HepG2 (cell line): ENCODE measurements around the gene RTN4RL2. TPM values are rescaled to one million over a fixed set of nuclear protein-coding genes. Genes with fewer than 3 reads are reported as not detected.

Source experiments
- ARNTL ChIP-seq: sonication (generic); formaldehyde crosslinking; IDR thresholded peaks from 2 replicates; pipeline ENCODE4 v1.4.0; 2020; ENCODE audit warnings: mild to moderate bottlenecking, missing genetic modification reagents
- CBX5 ChIP-seq: sonication (generic); formaldehyde crosslinking; IDR thresholded peaks from 2 replicates; pipeline ENCODE4 v1.4.0; 2020; ENCODE audit warnings: missing genetic modification reagents, borderline replicate concordance
- MNT ChIP-seq: fragments of 450-650 bp; IDR thresholded peaks from 2 replicates; pipeline ENCODE4 v1.6.1; 2016
- RBFOX2 ChIP-seq: fragments of 200-400 bp; formaldehyde crosslinking; IDR thresholded peaks from 2 replicates; pipeline ENCODE4 v1.6.1; 2017; ENCODE audit warnings: low read depth, mild to moderate bottlenecking, low read length
- SAP130 ChIP-seq: IDR thresholded peaks from 2 replicates; pipeline ENCODE4 v1.6.1; 2016; ENCODE audit warnings: low read depth
- SUZ12 ChIP-seq: fragments of 150-350 bp; IDR thresholded peaks from 2 replicates; pipeline ENCODE4 v1.6.1; 2014; ENCODE audit warnings: low read depth, low read length
- YEATS4 ChIP-seq: sonication (generic); formaldehyde crosslinking; IDR thresholded peaks from 2 replicates; pipeline ENCODE4 v1.4.0; 2020; ENCODE audit warnings: missing genetic modification reagents, borderline replicate concordance
- ZFAT ChIP-seq: sonication (generic); formaldehyde crosslinking; conservative IDR thresholded peaks from 2 replicates; pipeline ENCODE4 v1.8.1; 2023; ENCODE audit warnings: missing genetic modification reagents, inconsistent platforms
- ZNF33A ChIP-seq: sonication (generic); formaldehyde crosslinking; IDR thresholded peaks from 2 replicates; pipeline ENCODE4 v1.5.1; 2020; ENCODE audit warnings: missing genetic modification reagents, mild to moderate bottlenecking, moderate library complexity, borderline replicate concordance
- ZNF441 ChIP-seq: sonication (generic); formaldehyde crosslinking; IDR thresholded peaks from 2 replicates; pipeline ENCODE4 v1.7.0; 2021; ENCODE audit warnings: missing genetic modification reagents, borderline replicate concordance
- ZNF777 ChIP-seq: sonication (generic); formaldehyde crosslinking; IDR thresholded peaks from 2 replicates; pipeline ENCODE4 v1.4.0; 2020; ENCODE audit warnings: missing genetic modification reagents
- polyA plus RNA-seq, 8 experiments: library from polyadenylated mRNA; depleted of rRNA in 3 of 8; stranded (reverse) in 7 of 8; unstranded in 1 of 8; fragments of >200 nt; fragmentation: Illumina TruSeq in 4 of 8; extraction: Trizol in 4 of 8; gene quantifications; 2 replicates each; pipeline versions ENCODE4 v1.2.1 to v1.2.3, GENCODE V29; 2011 to 2016; ENCODE audit warnings: low read depth in 4 of 8, missing spikeins in 1 of 8, mixed read lengths in 1 of 8; ENCODE audit not compliant: insufficient read depth in 1 of 8
- total RNA-seq, 5 experiments: library from RNA; depleted of rRNA; stranded (reverse); fragments of >200 nt; fragmentation: Illumina TruSeq; extraction: Trizol; gene quantifications; 2 replicates each; pipeline ENCODE4 v1.2.3, GENCODE V29; 2016; ENCODE audit warnings: low read depth in 1 of 5
- TF ChIP-seq, protein P1 (sequence below): sonication (generic); formaldehyde crosslinking; IDR thresholded peaks from 2 replicates; pipeline ENCODE4 v1.4.0; 2020; ENCODE audit warnings: missing genetic modification reagents, borderline replicate concordance
- TF ChIP-seq, protein P2 (sequence below): sonication (generic); formaldehyde crosslinking; IDR thresholded peaks from 2 replicates; pipeline ENCODE4 v1.5.1; 2020; ENCODE audit warnings: mild to moderate bottlenecking, missing genetic modification reagents, moderate library complexity
- TF ChIP-seq, protein P3 (sequence below): sonication (generic); formaldehyde crosslinking; IDR thresholded peaks from 2 replicates; pipeline ENCODE4 v1.5.0; 2020; ENCODE audit warnings: missing genetic modification reagents, mild to moderate bottlenecking, borderline replicate concordance
- TF ChIP-seq, protein P4 (sequence below): sonication (generic); formaldehyde crosslinking; IDR thresholded peaks from 2 replicates; pipeline ENCODE4 v1.4.0; 2020; ENCODE audit warnings: missing genetic modification reagents

Gene RTN4RL2
- total and polyA plus RNA-seq, 2 of the 13 experiments (the other 11 are each of a cell fraction or from before 2014, with no cell fraction given) = 1.3 to 4.3 TPM

DNA sequence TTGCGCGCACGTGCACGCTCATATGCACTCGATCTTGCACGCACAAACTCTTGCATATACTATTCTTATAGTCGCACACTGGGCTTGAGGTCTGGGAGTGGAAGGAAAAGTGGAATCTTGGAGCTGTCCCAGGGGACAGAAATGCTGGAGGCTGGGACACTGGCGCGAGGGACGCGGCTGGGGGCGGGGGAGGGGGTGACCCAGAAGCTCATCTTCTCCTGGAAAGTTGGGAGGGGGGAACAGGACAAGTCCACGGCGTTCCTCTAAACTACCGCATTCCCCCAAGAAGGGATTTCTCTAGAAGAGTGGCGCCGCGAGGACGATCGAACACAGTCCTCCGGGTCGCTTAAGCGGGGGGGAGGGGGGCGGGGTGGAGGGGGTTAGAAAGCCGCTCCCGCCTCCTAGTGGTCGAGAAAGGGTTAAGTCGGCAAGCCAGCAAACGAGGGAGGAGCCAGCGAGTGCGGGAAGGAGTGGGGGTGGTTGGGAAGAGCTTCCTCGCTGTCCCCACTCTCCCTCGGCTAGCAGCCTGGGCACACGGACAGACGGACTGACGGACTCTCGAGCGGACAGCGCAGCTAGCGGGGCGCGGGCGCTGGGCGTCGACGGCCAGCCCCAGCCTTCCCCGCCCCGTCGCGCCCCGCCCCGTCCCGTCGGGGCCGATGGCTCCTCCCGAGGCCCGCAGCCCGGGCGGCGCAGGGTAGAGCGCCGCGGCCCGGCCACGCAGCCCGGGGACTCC, at the start of gene RTN4RL2 (continued):
- TF ChIP-seq, protein P1, sequence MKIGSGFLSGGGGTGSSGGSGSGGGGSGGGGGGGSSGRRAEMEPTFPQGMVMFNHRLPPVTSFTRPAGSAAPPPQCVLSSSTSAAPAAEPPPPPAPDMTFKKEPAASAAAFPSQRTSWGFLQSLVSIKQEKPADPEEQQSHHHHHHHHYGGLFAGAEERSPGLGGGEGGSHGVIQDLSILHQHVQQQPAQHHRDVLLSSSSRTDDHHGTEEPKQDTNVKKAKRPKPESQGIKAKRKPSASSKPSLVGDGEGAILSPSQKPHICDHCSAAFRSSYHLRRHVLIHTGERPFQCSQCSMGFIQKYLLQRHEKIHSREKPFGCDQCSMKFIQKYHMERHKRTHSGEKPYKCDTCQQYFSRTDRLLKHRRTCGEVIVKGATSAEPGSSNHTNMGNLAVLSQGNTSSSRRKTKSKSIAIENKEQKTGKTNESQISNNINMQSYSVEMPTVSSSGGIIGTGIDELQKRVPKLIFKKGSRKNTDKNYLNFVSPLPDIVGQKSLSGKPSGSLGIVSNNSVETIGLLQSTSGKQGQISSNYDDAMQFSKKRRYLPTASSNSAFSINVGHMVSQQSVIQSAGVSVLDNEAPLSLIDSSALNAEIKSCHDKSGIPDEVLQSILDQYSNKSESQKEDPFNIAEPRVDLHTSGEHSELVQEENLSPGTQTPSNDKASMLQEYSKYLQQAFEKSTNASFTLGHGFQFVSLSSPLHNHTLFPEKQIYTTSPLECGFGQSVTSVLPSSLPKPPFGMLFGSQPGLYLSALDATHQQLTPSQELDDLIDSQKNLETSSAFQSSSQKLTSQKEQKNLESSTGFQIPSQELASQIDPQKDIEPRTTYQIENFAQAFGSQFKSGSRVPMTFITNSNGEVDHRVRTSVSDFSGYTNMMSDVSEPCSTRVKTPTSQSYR (CRISPR knock-in tag) = peak; percentile 52; the same call in 1 of the 2 replicates
- TF ChIP-seq ZNF441 (peak; percentile 4; the same call in 1 of the 2 replicates), ZFAT (CRISPR knock-in tag) (no peak), SAP130 (CRISPR knock-in tag) (peak; percentile 15; the same call in 1 of the 2 replicates), CBX5 (no peak), YEATS4 (CRISPR knock-in tag) (no peak), RBFOX2 (0 out of 2 replicates have a peak, but pooled peaks have one; percentile 28), ARNTL (CRISPR knock-in tag) (0 out of 2 replicates have a peak, but pooled peaks have one; percentile 7), MNT (0 out of 2 replicates have a peak, but pooled peaks have one; percentile 18), SUZ12 (no peak), ZNF777 (CRISPR knock-in tag) (peak; percentile 99), ZNF33A (CRISPR knock-in tag) (no peak)
- TF ChIP-seq, protein P2, sequence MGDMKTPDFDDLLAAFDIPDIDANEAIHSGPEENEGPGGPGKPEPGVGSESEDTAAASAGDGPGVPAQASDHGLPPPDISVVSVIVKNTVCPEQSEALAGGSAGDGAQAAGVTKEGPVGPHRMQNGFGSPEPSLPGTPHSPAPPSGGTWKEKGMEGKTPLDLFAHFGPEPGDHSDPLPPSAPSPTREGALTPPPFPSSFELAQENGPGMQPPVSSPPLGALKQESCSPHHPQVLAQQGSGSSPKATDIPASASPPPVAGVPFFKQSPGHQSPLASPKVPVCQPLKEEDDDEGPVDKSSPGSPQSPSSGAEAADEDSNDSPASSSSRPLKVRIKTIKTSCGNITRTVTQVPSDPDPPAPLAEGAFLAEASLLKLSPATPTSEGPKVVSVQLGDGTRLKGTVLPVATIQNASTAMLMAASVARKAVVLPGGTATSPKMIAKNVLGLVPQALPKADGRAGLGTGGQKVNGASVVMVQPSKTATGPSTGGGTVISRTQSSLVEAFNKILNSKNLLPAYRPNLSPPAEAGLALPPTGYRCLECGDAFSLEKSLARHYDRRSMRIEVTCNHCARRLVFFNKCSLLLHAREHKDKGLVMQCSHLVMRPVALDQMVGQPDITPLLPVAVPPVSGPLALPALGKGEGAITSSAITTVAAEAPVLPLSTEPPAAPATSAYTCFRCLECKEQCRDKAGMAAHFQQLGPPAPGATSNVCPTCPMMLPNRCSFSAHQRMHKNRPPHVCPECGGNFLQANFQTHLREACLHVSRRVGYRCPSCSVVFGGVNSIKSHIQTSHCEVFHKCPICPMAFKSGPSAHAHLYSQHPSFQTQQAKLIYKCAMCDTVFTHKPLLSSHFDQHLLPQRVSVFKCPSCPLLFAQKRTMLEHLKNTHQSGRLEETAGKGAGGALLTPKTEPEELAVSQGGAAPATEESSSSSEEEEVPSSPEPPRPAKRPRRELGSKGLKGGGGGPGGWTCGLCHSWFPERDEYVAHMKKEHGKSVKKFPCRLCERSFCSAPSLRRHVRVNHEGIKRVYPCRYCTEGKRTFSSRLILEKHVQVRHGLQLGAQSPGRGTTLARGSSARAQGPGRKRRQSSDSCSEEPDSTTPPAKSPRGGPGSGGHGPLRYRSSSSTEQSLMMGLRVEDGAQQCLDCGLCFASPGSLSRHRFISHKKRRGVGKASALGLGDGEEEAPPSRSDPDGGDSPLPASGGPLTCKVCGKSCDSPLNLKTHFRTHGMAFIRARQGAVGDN (CRISPR knock-in tag) = peak; percentile 34; the same call in 1 of the 2 replicates
- TF ChIP-seq, protein P3, sequence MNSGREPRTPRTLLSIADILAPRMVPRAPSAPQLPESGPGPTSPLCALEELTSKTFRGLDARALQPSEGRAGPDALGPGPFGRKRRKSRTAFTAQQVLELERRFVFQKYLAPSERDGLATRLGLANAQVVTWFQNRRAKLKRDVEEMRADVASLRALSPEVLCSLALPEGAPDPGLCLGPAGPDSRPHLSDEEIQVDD = 0 out of 2 replicates have a peak, but pooled peaks have one; percentile 41
- TF ChIP-seq, protein P4, sequence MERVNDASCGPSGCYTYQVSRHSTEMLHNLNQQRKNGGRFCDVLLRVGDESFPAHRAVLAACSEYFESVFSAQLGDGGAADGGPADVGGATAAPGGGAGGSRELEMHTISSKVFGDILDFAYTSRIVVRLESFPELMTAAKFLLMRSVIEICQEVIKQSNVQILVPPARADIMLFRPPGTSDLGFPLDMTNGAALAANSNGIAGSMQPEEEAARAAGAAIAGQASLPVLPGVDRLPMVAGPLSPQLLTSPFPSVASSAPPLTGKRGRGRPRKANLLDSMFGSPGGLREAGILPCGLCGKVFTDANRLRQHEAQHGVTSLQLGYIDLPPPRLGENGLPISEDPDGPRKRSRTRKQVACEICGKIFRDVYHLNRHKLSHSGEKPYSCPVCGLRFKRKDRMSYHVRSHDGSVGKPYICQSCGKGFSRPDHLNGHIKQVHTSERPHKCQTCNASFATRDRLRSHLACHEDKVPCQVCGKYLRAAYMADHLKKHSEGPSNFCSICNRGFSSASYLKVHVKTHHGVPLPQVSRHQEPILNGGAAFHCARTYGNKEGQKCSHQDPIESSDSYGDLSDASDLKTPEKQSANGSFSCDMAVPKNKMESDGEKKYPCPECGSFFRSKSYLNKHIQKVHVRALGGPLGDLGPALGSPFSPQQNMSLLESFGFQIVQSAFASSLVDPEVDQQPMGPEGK (CRISPR knock-in tag) = peak; percentile 46; the same call in 1 of the 2 replicates
